DOHH2 (cell line): ENCODE results near the gene CACNA1D.

ENCODE experiments used
- CTCF ChIP-seq: fragments of 200-600 bp; sonication (generic); IDR thresholded peaks from one replicate; pipeline ENCODE4 v1.5.1; 2014; ENCODE audit warnings: antibody characterized with exemption, mild to moderate bottlenecking, low read depth, low read length; ENCODE audit not compliant: poor library complexity, severe bottlenecking
- EZH2phosphoT487 ChIP-seq: fragments of 200-600 bp; sonication (generic); IDR thresholded peaks from 2 replicates; pipeline ENCODE4 v1.6.1; 2017; ENCODE audit warnings: borderline replicate concordance, mild to moderate bottlenecking, antibody characterized with exemption, low read length, moderate library complexity, mixed read lengths

GRCh38 chr3:53626876-53627275 is 132.5 kb downstream of the CACNA1D start:
- no peak for TF ChIP-seq CTCF
- no peak for TF ChIP-seq EZH2phosphoT487
